ENCODE measurements around the gene CHAC1.

DNA sequence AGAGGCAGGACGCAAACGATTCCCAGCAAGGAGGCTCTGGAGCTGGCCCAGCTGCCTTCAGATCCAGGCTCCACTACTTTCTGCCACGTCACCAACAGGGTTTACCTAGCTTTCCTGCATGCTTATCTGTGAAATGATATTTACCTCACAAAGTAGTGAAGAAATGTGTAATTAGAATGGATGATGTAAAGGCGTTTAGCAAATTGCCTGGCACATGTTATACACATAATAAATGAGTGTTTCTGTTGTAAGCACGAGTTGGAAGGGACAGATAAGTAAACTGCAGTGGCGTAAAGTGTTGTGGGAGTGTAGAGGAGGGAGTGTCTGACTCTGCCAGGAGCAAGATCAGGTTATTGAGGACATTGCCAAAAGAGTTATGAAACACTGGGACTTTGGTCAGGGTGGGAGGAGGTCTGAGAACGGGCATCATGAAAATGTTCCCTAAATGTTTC lies 3.5 kb upstream of the CHAC1 start:
- TF ChIP-seq, protein P1, sequence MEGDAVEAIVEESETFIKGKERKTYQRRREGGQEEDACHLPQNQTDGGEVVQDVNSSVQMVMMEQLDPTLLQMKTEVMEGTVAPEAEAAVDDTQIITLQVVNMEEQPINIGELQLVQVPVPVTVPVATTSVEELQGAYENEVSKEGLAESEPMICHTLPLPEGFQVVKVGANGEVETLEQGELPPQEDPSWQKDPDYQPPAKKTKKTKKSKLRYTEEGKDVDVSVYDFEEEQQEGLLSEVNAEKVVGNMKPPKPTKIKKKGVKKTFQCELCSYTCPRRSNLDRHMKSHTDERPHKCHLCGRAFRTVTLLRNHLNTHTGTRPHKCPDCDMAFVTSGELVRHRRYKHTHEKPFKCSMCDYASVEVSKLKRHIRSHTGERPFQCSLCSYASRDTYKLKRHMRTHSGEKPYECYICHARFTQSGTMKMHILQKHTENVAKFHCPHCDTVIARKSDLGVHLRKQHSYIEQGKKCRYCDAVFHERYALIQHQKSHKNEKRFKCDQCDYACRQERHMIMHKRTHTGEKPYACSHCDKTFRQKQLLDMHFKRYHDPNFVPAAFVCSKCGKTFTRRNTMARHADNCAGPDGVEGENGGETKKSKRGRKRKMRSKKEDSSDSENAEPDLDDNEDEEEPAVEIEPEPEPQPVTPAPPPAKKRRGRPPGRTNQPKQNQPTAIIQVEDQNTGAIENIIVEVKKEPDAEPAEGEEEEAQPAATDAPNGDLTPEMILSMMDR (IDR thresholded peaks at IDR 0.05): no peak
- no peak for TF ChIP-seq POLR2A (IDR thresholded peaks at IDR 0.05)
